Muscle of leg (tissue), 11 donors: Measurements from ENCODE around the gene TALDO1. TPM values are rescaled to one million over a fixed set of nuclear protein-coding genes. Genes with fewer than 3 reads are reported as not detected.

Experiments
- DNase-seq: peaks from one replicate; pipeline ENCODE4 v3.0.0; 2013
- H3K27ac ChIP-seq: one replicate; pipeline ENCODE4 v1.5.1; 2013; ENCODE audit warnings: mild to moderate bottlenecking, low read length, control low read depth
- H3K27me3 ChIP-seq: one replicate; pipeline ENCODE4 v1.6.1; 2013; ENCODE audit warnings: low read length; ENCODE audit not compliant: control insufficient read depth, insufficient read depth
- H3K36me3 ChIP-seq: one replicate; pipeline ENCODE4 v1.6.1; 2013; ENCODE audit warnings: low read length; ENCODE audit not compliant: control insufficient read depth, insufficient read depth
- H3K4me1 ChIP-seq: one replicate; pipeline ENCODE4 v1.6.1; 2013; ENCODE audit warnings: low read length; ENCODE audit not compliant: control insufficient read depth, insufficient read depth
- H3K4me3 ChIP-seq: one replicate; pipeline ENCODE4 v1.5.1; 2013; ENCODE audit warnings: low read length, control low read depth
- H3K9me3 ChIP-seq: replicated peaks from 2 replicates; pipeline ENCODE4 v1.6.1; 2013; ENCODE audit warnings: low read depth, low read length; ENCODE audit not compliant: control insufficient read depth
- WGBS: methylation state at CpG from one replicate; pipeline ENCODE4 v1.1.5; 2013; ENCODE audit warnings: missing lambda C conversion rate; ENCODE audit not compliant: insufficient coverage; 5-methylcytosine and 5-hydroxymethylcytosine counted together
- polyA plus RNA-seq, 8 donors: library from polyadenylated mRNA; unstranded; fragments of 120-200 nt; gene quantifications; one replicate each; pipeline versions ENCODE4 v1.2.1 to v1.2.3, GENCODE V29; 2013; ENCODE audit warnings: inconsistent platforms in 1 of 8, low replicate concordance in 1 of 8; ENCODE audit not compliant: insufficient read length in 8 of 8, insufficient read depth in 1 of 8
- total RNA-seq: library from RNA; stranded (reverse); fragments of 120-200 nt; gene quantifications from one replicate; pipeline ENCODE4 v1.2.4, GENCODE V29; 2013

The TALDO1 gene
- total and polyA plus RNA-seq, 9 donors = 60.2 to 79.9 (median 70.8) TPM

DNA sequence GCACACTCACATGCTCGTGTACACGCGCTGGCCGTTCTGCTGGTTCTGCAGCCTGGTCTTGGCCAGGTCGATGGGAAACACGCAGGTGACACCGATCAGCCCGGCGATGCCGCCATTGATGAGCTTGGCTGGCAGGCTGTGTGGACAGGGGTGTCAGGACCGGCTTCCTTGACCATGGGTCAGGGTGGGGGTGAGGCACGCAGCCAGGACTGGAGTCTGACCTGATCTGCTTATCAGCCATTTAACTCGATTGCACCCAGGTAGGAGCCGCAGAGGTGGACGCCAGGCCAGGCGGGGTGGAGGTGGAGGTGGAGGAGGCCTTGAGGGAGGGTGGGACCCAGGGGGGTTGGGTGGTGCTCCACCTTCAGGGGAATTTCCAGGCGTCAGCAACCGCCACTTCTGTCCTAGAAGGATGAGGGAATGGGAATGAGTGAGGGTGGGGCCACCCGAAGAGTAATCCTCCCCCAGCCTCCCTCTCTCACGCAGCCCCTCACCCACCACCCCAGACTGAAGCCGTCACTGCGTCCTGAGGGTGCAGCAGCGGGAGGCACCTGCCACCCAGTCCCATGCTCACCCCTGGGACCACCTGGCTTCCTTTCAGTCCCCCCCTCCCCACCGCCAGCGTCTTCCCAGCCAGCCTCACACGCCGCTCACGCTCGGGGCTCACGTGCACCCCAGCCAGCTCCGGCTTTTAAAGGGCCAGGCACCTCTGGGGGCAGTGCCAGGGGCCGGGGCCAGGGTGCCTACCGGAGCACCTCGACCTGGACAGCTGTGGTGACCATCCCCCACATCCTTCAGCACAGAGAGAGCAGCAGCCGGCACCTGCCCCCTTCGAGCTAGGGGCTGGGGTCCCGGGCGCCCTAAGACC, 47.7 kb downstream of the TALDO1 start:
- H3K4me3 ChIP-seq = no peak overlapping the region
- H3K4me1 ChIP-seq = peaks cover 48% of the 10 kb centered on the region
- DNase-seq = no peak

DNA sequence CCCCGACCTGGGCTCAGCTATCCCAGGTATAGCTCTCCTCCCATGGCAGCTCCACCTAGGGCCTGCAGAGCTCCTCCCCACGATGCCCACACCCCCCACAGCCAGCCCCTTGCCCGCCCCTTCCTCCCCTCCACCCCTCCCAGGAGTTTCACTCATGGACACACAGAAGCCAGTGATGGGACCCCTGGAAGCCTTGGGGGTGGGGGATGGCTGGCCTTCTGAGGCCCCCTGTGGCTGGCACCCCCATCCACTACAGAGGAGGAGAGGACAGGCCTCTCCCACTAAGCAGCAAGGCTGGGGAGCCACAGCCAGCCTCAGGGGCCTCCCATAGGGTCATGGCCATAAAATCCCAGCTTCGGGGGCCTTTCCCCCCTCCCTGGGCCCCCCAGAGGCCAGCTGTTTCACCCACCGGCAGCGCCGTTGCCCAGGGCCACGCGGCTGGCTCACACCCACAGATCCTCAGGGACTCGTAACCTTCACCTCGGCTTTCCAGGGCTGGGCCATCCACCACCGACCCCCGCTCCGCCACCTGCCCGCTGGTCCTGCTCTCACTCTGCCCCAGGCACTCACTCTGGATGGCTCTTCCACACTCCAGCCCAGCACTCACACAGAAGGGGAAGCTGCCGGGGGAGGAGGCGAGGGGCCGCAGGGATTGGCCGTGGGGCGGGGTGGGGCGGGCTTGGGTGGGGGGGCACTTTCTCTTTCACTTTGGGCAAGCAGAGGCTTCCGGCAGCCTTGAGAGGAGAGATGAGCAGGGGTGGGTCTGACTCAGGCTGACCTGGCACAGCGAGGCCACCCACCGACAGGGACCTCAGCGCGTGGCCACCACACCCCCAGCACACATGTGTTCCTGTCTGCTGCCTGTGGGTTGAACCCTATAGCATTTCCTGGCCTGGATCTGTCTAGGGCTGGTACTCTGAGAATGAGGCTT, 48.6 kb downstream of the TALDO1 start:
- Histone ChIP-seq H3K9me3 (no peaks in the 10 kb centered on the region), H3K27me3 (no peaks in the 10 kb centered on the region), H3K27ac (peak overlapping the region; percentile 97), H3K36me3 (peaks cover 44% of the 10 kb centered on the region), H3K4me3 (peak overlapping the region; percentile 75), H3K4me1 (peaks cover 46% of the 10 kb centered on the region)
- 7% methylated on average over 13 of the region's 26 CpGs for WGBS
- DNase-seq = peak; percentile 88

More for the DNA sequence above, 47.7 kb downstream of the TALDO1 start:
- peaks cover 37% of the 10 kb centered on the region for H3K36me3 ChIP-seq
- 60% methylated on average over 27 of the region's 38 CpGs for WGBS
- H3K27ac ChIP-seq = no peak overlapping the region
- H3K9me3 ChIP-seq = no peaks in the 10 kb centered on the region
- H3K27me3 ChIP-seq = peaks cover 1% of the 10 kb centered on the region

DNA sequence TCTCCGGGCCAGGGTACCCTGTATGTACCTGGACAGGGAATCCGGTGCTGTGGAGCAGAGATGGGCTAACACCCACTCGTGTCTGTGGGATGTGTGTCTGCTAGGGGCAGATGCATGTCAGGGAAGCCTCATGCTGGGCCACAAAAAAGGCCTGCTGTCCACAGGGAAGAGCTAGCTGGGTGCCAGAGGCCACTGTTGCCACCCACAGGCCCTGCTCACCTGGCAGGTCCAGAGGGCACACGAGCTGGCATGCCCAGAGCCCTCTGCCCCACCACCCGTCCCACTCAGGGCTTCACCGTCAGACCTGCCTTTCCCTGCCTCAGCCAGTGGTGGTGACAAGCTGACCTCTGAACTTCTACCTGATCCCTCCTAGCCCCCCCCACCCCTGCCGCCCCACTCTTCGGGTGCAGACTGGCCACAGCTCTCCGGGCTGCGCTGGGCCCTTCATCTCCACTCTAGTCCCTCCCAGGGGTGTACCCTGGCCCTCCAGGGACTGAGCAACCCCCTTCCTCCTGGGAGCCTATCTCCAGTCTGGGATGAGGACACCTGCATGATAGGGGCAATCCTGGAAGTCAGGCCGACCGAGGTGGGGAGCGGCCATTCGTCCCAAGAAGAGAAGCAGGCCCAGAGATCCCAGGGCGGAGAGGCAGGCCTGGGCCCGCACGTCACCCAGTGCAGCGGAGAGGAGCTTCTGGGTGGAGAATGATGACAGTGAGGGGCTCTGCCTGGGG, 49.5 kb downstream of the TALDO1 start:
- peak overlapping the region; percentile 97 for H3K27ac ChIP-seq
- H3K9me3 ChIP-seq = no peaks in the 10 kb centered on the region
- DNase-seq = peak; percentile 40
- H3K27me3 ChIP-seq = no peaks in the 10 kb centered on the region
- peak overlapping the region; percentile 75 for H3K4me3 ChIP-seq
- 24% methylated on average over 15 of the region's 18 CpGs for WGBS
- peaks cover 46% of the 10 kb centered on the region for H3K36me3 ChIP-seq
- H3K4me1 ChIP-seq = peaks cover 46% of the 10 kb centered on the region

DNA sequence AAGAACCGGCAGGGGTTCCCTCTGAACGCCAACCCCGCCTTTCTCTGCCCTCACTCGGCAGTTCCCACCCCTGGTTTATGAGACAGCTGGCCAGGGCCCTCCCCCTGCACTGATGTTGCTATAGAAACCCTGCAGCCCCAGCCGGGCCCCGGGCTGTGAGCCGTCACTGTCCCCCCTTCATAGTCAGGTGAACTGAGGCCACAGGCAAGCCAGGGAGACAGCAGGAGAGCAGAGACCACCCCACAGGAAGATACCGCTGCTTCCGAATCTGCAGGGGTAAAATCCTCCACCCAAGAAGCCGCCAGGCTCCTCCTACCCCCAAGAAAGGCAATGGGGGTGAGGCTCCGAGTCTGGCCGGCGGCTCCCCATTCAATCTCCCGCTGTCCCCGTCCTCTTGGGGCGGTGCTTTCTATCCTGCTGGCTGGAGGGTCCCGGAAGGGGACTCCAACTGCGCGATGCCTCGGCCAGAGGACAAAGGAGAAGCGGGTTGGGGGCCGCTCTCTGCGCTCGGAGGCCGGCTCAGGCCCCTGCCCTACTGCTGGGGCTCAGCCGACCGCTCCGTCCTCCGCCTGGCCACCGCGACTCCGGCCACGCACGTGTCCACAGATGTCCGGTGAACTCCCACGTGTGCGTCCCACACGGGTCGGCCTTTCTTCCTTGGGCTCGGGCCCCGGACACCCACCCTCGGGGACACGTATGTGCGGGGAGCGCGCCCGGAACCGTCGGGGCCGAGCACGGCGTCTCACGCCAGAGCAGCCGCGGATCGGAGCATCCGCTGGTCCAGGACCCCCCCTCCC, 50.2 kb downstream of the TALDO1 start:
- Histone ChIP-seq H3K36me3 (peaks cover 47% of the 10 kb centered on the region), H3K4me1 (peaks cover 48% of the 10 kb centered on the region), H3K9me3 (no peaks in the 10 kb centered on the region), H3K27ac (peak overlapping the region; percentile 97), H3K4me3 (peak overlapping the region; percentile 75), H3K27me3 (no peaks in the 10 kb centered on the region)
- peak; percentile 94 for DNase-seq
- WGBS = under 1% methylated on average over 51 of the region's 57 CpGs

DNA sequence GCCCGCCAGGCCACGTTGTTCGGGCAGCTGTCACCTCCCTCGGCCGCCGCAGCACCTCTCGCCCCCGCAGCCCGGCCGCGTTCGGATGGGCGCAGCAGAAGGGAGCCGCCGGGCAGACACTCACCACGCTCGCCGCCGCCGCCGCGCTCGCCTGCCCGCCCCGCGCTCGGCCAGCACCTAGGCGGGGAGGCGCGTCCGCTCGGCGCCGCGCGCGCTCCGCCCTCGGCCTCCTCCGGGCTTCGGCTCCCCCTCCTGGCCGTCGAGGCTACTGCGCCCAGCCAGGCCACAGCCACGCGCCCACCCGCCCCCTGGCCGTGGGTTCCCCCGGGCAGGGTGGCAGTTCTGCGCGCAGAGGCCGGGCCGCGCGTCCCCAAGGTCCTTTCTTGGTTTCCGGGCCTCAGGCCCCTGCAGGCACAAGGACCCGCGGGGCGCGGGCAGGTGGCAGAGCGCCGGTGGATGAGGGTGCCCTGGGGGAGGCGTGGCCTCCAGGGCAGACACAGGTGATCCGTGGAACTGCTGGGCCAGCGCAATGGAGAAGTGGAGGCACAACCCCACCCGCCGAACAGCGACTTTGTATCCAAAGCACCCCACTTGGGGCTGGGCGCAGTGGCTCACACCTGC, 50.9 kb downstream of the TALDO1 start, which contains the start of gene SLC25A22:
Gene SLC25A22, minus strand, starts transcription at position 189 of the 621 bp plus-strand sequence. CDS start 3,275 bp downstream, outside the sequence.
- peaks cover 55% of the 10 kb centered on the region for H3K4me1 ChIP-seq
- peak within 1 kb of the TSS; percentile 75 for H3K4me3 ChIP-seq
- H3K27me3 ChIP-seq = no peaks in the 10 kb centered on the region
- peaks cover 48% of the 10 kb centered on the region for H3K36me3 ChIP-seq
- peak within 1 kb of the TSS; percentile 97 for H3K27ac ChIP-seq
- WGBS = 5% methylated on average over 69 of the region's 69 CpGs
- peak; percentile 92 for DNase-seq
- no peaks in the 10 kb centered on the region for H3K9me3 ChIP-seq

DNA sequence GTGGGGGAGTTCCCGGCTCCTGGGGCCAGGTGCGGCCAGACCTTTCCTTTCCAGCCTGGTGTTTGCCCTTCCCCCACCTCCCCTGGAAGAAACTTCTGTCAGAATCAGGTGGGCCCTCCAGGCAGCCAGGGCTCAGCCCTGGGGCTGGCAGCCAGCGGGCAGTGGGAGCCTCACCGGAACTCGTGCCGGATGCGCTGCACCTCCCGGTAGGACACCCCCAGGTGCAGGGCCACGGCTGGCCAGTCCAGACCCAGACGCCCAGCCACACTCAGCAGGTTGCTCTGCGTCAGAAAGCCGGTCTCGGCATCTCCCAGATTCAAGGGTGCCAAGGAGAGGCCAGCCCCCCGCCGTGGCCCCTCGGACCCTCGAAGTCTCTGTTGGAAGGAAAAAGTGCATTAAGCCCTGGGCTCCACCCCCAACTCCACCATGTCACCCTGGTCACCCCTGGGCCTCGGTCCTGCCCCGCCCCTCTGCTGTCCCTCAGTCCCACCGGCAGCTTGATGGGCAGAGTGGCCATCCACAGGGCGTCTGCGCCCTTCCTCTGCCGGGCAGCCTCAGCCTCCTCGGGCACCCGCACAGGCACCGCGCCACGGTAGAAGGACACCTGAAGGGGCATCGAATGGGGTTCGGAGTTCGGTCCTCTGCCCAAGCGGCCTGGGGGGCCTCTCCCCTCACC, 52.5 kb downstream of the TALDO1 start:
- WGBS = 90% methylated on average over 29 of the region's 32 CpGs
- H3K9me3 ChIP-seq = no peaks in the 10 kb centered on the region
- H3K4me1 ChIP-seq = peaks cover 58% of the 10 kb centered on the region
- no peak overlapping the region for H3K27ac ChIP-seq
- no peak for DNase-seq
- H3K27me3 ChIP-seq = no peaks in the 10 kb centered on the region
- H3K4me3 ChIP-seq = no peak overlapping the region
- H3K36me3 ChIP-seq = peaks cover 32% of the 10 kb centered on the region

DNA sequence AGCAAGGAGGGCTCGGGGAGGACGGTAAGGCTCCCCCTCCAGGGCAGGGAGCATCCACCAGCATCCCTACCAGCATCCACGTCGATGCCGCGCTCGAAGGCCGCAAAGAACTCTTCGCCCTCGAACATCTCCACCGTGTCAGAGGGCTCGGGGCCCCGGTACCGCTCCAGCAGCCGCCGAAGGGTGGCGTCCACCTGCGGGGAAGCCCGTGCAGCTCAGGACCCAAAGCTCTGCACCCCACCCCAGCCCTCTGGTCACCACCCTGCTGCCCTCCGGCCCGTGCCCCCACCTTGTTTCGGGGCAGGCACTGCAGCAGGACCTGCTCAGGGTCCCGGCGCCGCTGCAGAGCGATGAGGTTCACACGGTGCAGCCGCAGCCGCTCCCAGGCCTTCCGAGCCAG, 53.2 kb downstream of the TALDO1 start:
- H3K4me3 ChIP-seq = no peak overlapping the region
- H3K36me3 ChIP-seq = peaks cover 32% of the 10 kb centered on the region
- 88% methylated on average over 29 of the region's 30 CpGs for WGBS
- peaks cover 54% of the 10 kb centered on the region for H3K4me1 ChIP-seq
- no peak overlapping the region for H3K27ac ChIP-seq
- no peaks in the 10 kb centered on the region for H3K27me3 ChIP-seq
- no peak for DNase-seq
- H3K9me3 ChIP-seq = no peaks in the 10 kb centered on the region

DNA sequence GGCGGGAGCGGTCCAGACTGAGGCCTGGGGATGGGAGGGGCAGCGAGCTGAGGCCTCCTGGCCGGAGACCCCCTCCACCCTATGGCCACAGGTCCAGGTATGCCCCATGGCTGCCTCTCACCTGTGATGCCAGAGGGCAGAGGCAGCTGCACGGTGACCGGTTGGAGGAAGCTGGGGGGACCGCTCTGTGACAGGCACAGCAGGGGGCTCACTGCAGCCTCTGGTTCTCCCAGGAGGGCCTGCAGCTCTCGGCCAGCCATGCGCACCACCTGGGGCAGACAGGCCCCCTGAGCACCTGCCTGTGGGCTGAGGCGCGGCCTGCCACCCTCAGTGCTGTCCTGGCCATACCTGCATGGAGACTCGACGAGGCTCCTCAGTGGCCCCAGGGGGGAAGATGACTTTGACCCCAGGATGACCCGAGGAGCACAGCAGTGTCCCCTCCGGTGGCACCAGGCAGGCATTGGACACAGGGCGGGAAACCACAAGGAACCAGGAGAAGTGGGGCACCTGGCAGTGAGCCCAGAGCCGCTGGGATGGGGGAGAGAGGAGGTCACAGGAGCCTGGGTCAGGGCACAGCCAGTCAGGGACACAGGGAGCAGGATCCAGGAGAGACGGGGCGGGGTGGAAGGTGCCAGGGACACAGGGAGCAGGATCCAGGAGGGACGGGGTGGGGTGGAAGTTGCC, 54.0 kb downstream of the TALDO1 start:
- Histone ChIP-seq H3K4me3 (no peak overlapping the region), H3K9me3 (no peaks in the 10 kb centered on the region), H3K27ac (no peak overlapping the region), H3K4me1 (peaks cover 53% of the 10 kb centered on the region), H3K36me3 (peaks cover 32% of the 10 kb centered on the region), H3K27me3 (no peaks in the 10 kb centered on the region)
- no peak for DNase-seq
- 84% methylated on average over 16 of the region's 20 CpGs for WGBS
